H9 (cell line): ENCODE measurements around the gene BAMBI. TPM values are rescaled to one million over a fixed set of nuclear protein-coding genes. Genes with fewer than 3 reads are reported as not detected.

ENCODE experiments used
- DNase-seq: peaks from one replicate; pipeline ENCODE4 v3.0.0-alpha.2; 2017
- H2AFZ ChIP-seq: one replicate; pipeline ENCODE4 v1.6.1; 2013; ENCODE audit warnings: mild to moderate bottlenecking, low read length, control low read depth, moderate library complexity
- H2AK5ac ChIP-seq: 2 replicates; pipeline ENCODE4 v1.6.1; 2013; ENCODE audit warnings: low read length, control low read depth, mixed read lengths; ENCODE audit not compliant: insufficient read length
- H2BK120ac ChIP-seq: one replicate; pipeline ENCODE4 v1.6.1; 2013; ENCODE audit warnings: low read depth, mild to moderate bottlenecking, low read length, control low read depth, inconsistent platforms; ENCODE audit not compliant: poor library complexity, severe bottlenecking
- H2BK12ac ChIP-seq: 2 replicates; pipeline ENCODE4 v1.6.1; 2013; ENCODE audit warnings: low read length, control low read depth, mixed read lengths, low read depth; ENCODE audit not compliant: insufficient read length
- H2BK15ac ChIP-seq: 2 replicates; pipeline ENCODE4 v1.6.1; 2013; ENCODE audit warnings: low read depth, low read length, control low read depth
- H2BK20ac ChIP-seq: one replicate; pipeline ENCODE4 v1.6.1; 2013; ENCODE audit warnings: low read depth, mild to moderate bottlenecking, low read length, control low read depth, inconsistent platforms; ENCODE audit not compliant: poor library complexity, severe bottlenecking
- H2BK5ac ChIP-seq: 2 replicates; pipeline ENCODE4 v1.6.1; 2013; ENCODE audit warnings: low read length, control low read depth, mixed read lengths; ENCODE audit not compliant: insufficient read length
- H3K14ac ChIP-seq: 2 replicates; pipeline ENCODE4 v1.6.1; 2013; ENCODE audit warnings: low read length, control low read depth; ENCODE audit not compliant: insufficient read depth
- H3K18ac ChIP-seq: 2 replicates; pipeline ENCODE4 v1.6.1; 2013; ENCODE audit warnings: low read depth, mild to moderate bottlenecking, mixed read lengths, low read length, control low read depth; ENCODE audit not compliant: insufficient read length
- H3K23ac ChIP-seq: 2 replicates; pipeline ENCODE4 v1.6.1; 2013; ENCODE audit warnings: low read length, control low read depth, mixed read lengths, low read depth; ENCODE audit not compliant: insufficient read length
- H3K23me2 ChIP-seq: 2 replicates; pipeline ENCODE4 v1.6.1; 2013; ENCODE audit warnings: low read depth, mild to moderate bottlenecking, mixed read lengths, low read length, control low read depth; ENCODE audit not compliant: insufficient read length, poor library complexity, severe bottlenecking
- H3K27ac ChIP-seq: 2 replicates; pipeline ENCODE4 v1.5.1; 2013; ENCODE audit warnings: low read length, control low read depth, mixed read lengths, low read depth; ENCODE audit not compliant: insufficient read length
- H3K27me3 ChIP-seq: 2 replicates; pipeline ENCODE4 v1.6.1; 2013; ENCODE audit warnings: low read length, control low read depth, inconsistent platforms; ENCODE audit not compliant: insufficient read depth
- H3K4ac ChIP-seq: 2 replicates; pipeline ENCODE4 v1.6.1; 2013; ENCODE audit warnings: low read depth, mild to moderate bottlenecking, control low read depth, inconsistent platforms, low read length, moderate library complexity
- H3K4me1 ChIP-seq: 2 replicates; pipeline ENCODE4 v1.6.1; 2013; ENCODE audit warnings: low read length, control low read depth, inconsistent platforms; ENCODE audit not compliant: insufficient read depth
- H3K4me2 ChIP-seq: 2 replicates; pipeline ENCODE4 v1.6.1; 2013; ENCODE audit warnings: low read length, control low read depth, mixed read lengths; ENCODE audit not compliant: insufficient read length, insufficient read depth
- H3K56ac ChIP-seq: 2 replicates; pipeline ENCODE4 v1.6.1; 2013; ENCODE audit warnings: low read depth, mild to moderate bottlenecking, mixed read lengths, low read length, control low read depth; ENCODE audit not compliant: insufficient read length
- H3K79me1 ChIP-seq: 2 replicates; pipeline ENCODE4 v1.6.1; 2013; ENCODE audit warnings: low read depth, mild to moderate bottlenecking, moderate library complexity, low read length, control low read depth, inconsistent platforms; ENCODE audit not compliant: insufficient read depth, poor library complexity, severe bottlenecking
- H3K79me2 ChIP-seq: 2 replicates; pipeline ENCODE4 v1.6.1; 2013; ENCODE audit warnings: low read length, control low read depth, inconsistent platforms; ENCODE audit not compliant: insufficient read depth
- H3K9ac ChIP-seq: 2 replicates; pipeline ENCODE4 v1.6.1; 2013; ENCODE audit warnings: low read length, control low read depth, mixed read lengths; ENCODE audit not compliant: insufficient read length; ENCODE audit errors: extremely low read depth
- H3K9me3 ChIP-seq: one replicate; pipeline ENCODE4 v1.6.1; 2013; ENCODE audit warnings: low read depth, low read length, inconsistent platforms; ENCODE audit not compliant: control insufficient read depth
- H3T11ph ChIP-seq: one replicate; pipeline ENCODE4 v1.6.1; 2013; ENCODE audit warnings: mild to moderate bottlenecking, low read length, control low read depth, inconsistent platforms
- H4K20me1 ChIP-seq: one replicate; pipeline ENCODE4 v1.6.1; 2013; ENCODE audit not compliant: control insufficient read depth, insufficient read length, insufficient read depth
- H4K5ac ChIP-seq: 2 replicates; pipeline ENCODE4 v1.6.1; 2013; ENCODE audit warnings: low read depth, mild to moderate bottlenecking, mixed read lengths, low read length, control low read depth; ENCODE audit not compliant: insufficient read length
- H4K8ac ChIP-seq: replicated peaks from 2 replicates; pipeline ENCODE4 v1.6.1; 2013; ENCODE audit warnings: low read length, control low read depth, mixed read lengths, low read depth; ENCODE audit not compliant: insufficient read length
- H4K91ac ChIP-seq: 2 replicates; pipeline ENCODE4 v1.6.1; 2013; ENCODE audit warnings: low read depth, mild to moderate bottlenecking, moderate library complexity, mixed read lengths, low read length, control low read depth; ENCODE audit not compliant: insufficient read length
- H3K27ac Mint-ChIP-seq, 3 experiments: 2 replicates in 2 of 3; 3 replicates in 1 of 3; pipeline ENCODE4 v1.8.0; 2020 to 2021; ENCODE audit warnings: mixed read lengths in 3 of 3, mild to moderate bottlenecking in 1 of 3, moderate library complexity in 1 of 3
- H3K27me3 Mint-ChIP-seq: 2 replicates; pipeline ENCODE4 v1.8.0; 2021; ENCODE audit warnings: low read depth, mild to moderate bottlenecking, moderate library complexity, mixed read lengths
- H3K36me3 Mint-ChIP-seq, 3 experiments: 2 replicates in 2 of 3; 3 replicates in 1 of 3; pipeline ENCODE4 v1.8.0; 2020 to 2021; ENCODE audit warnings: low read depth in 3 of 3, mixed read lengths in 3 of 3; ENCODE audit not compliant: insufficient read depth in 1 of 3
- H3K4me1 Mint-ChIP-seq, 2 experiments: 2 replicates each; pipeline ENCODE4 v1.8.0; 2020; ENCODE audit warnings: mixed read lengths in 2 of 2
- H3K4me3 Mint-ChIP-seq, 2 experiments: 2 replicates in 1 of 2; 3 replicates in 1 of 2; pipeline ENCODE4 v1.8.0; 2020 to 2021; ENCODE audit warnings: mild to moderate bottlenecking in 2 of 2, mixed read lengths in 2 of 2, moderate library complexity in 1 of 2
- H3K9me3 Mint-ChIP-seq, 2 experiments: 2 replicates in 1 of 2; 3 replicates in 1 of 2; pipeline ENCODE4 v1.8.0; 2020; ENCODE audit warnings: mild to moderate bottlenecking in 2 of 2, mixed read lengths in 2 of 2, moderate library complexity in 1 of 2
- WGBS: extraction: QIAGEN DNeasy Blood & Tissue Kit; methylation state at CpG from one replicate; pipeline ENCODE4 v1.1.7; 2013; ENCODE audit warnings: missing lambda C conversion rate, low lambda C conversion rate, mixed read lengths; ENCODE audit not compliant: insufficient read length; ENCODE audit errors: extremely low coverage; 5-methylcytosine and 5-hydroxymethylcytosine counted together
- total RNA-seq: library from RNA; stranded (reverse); gene quantifications from 2 replicates; pipeline ENCODE4 v1.2.1, GENCODE V29; 2021
- TF ChIP-seq, protein P1 (sequence below): fragments of 200-600 bp; sonication (generic); conservative IDR thresholded peaks from 3 replicates; pipeline ENCODE4 v1.8.0; 2021; ENCODE audit warnings: antibody characterized with exemption, mild to moderate bottlenecking

BAMBI gene
- total RNA-seq, 1 experiment from 2014 or later = 16.8 TPM

DNA sequence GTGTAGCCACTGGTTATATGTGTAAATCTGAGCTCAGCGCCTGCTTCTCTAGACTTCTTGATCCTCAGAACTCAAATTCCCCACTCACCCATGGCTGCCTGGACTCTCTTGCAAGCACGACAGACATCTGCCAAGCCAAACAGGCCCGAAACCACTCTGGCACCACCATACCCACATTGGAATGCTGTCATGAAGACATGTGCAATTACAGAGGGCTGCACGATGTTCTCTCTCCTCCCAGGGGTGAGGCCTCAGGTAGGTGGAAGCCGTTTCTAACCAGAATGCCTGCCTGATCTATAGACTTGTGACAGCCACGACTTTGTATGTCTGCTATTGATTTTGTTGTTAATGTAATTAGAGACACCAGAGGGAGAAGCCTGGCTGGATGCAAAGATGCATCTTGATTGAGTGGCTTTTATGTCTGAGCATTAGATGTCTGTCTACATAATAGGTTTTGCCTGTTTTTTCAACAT lies 4.0 kb downstream of the BAMBI start:
- Histone ChIP-seq H3T11ph (no peak overlapping the region), H2BK15ac (no peak overlapping the region), H2BK20ac (no peak overlapping the region), H3K27me3 (no peaks in the 10 kb centered on the region), H2BK5ac (no peak overlapping the region), H4K5ac (no peak overlapping the region), H3K79me1 (peaks cover 3% of the 10 kb centered on the region), H3K79me2 (peaks cover 42% of the 10 kb centered on the region), H4K8ac (no peak overlapping the region), H3K23me2 (peaks cover 21% of the 10 kb centered on the region), H3K4me1 (peaks cover 7% of the 10 kb centered on the region), H3K18ac (no peak overlapping the region), H3K14ac (no peak overlapping the region), H3K23ac (no peak overlapping the region), H3K9me3 (no peaks in the 10 kb centered on the region), H3K4ac (no peak overlapping the region), H3K56ac (no peak overlapping the region), H2AFZ (no peak overlapping the region), H3K9ac (no peak overlapping the region), H2AK5ac (no peak overlapping the region), H2BK120ac (no peak overlapping the region), H4K20me1 (no peaks in the 10 kb centered on the region), H2BK12ac (no peak overlapping the region), H4K91ac (no peak overlapping the region), H3K4me2 (peak overlapping the region; percentile 11), H3K27ac (no peak overlapping the region)
- peak overlapping the region in 1 of 3 experiments; percentile 80; a peak in 3 of 7 replicates for H3K27ac Mint-ChIP-seq
- no CpG with 5 or more reads among the region's 6 CpGs for WGBS
- DNase-seq = no peak
- peak overlapping the region; percentile 40 to 92 for H3K4me3 Mint-ChIP-seq
- H3K36me3 Mint-ChIP-seq = peaks cover 33 to 38% (median 36%) of the 10 kb centered on the region in 3 experiments
- no peaks in the 10 kb centered on the region for H3K27me3 Mint-ChIP-seq
- TF ChIP-seq, protein P1, sequence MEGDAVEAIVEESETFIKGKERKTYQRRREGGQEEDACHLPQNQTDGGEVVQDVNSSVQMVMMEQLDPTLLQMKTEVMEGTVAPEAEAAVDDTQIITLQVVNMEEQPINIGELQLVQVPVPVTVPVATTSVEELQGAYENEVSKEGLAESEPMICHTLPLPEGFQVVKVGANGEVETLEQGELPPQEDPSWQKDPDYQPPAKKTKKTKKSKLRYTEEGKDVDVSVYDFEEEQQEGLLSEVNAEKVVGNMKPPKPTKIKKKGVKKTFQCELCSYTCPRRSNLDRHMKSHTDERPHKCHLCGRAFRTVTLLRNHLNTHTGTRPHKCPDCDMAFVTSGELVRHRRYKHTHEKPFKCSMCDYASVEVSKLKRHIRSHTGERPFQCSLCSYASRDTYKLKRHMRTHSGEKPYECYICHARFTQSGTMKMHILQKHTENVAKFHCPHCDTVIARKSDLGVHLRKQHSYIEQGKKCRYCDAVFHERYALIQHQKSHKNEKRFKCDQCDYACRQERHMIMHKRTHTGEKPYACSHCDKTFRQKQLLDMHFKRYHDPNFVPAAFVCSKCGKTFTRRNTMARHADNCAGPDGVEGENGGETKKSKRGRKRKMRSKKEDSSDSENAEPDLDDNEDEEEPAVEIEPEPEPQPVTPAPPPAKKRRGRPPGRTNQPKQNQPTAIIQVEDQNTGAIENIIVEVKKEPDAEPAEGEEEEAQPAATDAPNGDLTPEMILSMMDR = no peak
- H3K9me3 Mint-ChIP-seq = peaks cover 0 to 4% of the 10 kb centered on the region in 2 experiments; a peak in 2 of 5 replicates
- peaks cover 58% of the 10 kb centered on the region in 2 experiments for H3K4me1 Mint-ChIP-seq
